ENCODE measurements around the gene CLSTN2.

The CLSTN2 gene

GRCh38 chr3:140007081-140007480 lies 72.1 kb downstream of the CLSTN2 start:
- DNase-seq (ENCODE audit: low read depth): no peak

GRCh38 chr3:140007911-140008869 lies 73.2 kb downstream of the CLSTN2 start:
- DNase-seq (ENCODE audit: low read depth): no peak

GRCh38 chr3:140010391-140010790 lies 75.4 kb downstream of the CLSTN2 start:
- DNase-seq (ENCODE audit: low read depth): no peak

- no peak for DNase-seq (ENCODE audit: low read depth)
Measured at GRCh38 chr3:140011086-140011485, 76.1 kb downstream of the CLSTN2 start.

- no peak for DNase-seq (ENCODE audit: low read depth)
Measured at GRCh38 chr3:140011611-140012277, 76.8 kb downstream of the CLSTN2 start.

GRCh38 chr3:140013220-140013619 lies 78.2 kb downstream of the CLSTN2 start:
- no peak for DNase-seq (ENCODE audit: low read depth)

GRCh38 chr3:140014831-140015495 lies 80.0 kb downstream of the CLSTN2 start:
- DNase-seq (ENCODE audit: low read depth): no peak

- no peak for DNase-seq (ENCODE audit: low read depth)
Measured at GRCh38 chr3:140015741-140016140, 80.8 kb downstream of the CLSTN2 start.

- no peak for DNase-seq (ENCODE audit: low read depth)
Measured at GRCh38 chr3:140018556-140018955, 83.6 kb downstream of the CLSTN2 start.

- no peak for DNase-seq (ENCODE audit: low read depth)
Measured at GRCh38 chr3:140019946-140020345, 85.0 kb downstream of the CLSTN2 start.

GRCh38 chr3:140020541-140020940 lies 85.6 kb downstream of the CLSTN2 start:
- no peak for DNase-seq (ENCODE audit: low read depth)

GRCh38 chr3:140021269-140021668 lies 86.3 kb downstream of the CLSTN2 start:
- DNase-seq (ENCODE audit: low read depth): no peak

GRCh38 chr3:140022066-140022770 lies 87.2 kb downstream of the CLSTN2 start:
- no peak for DNase-seq (ENCODE audit: low read depth)

- no peak for DNase-seq (ENCODE audit: low read depth)
Measured at GRCh38 chr3:140023616-140024530, 88.9 kb downstream of the CLSTN2 start.

GRCh38 chr3:140031170-140031569 lies 96.2 kb downstream of the CLSTN2 start:
- no peak for DNase-seq (ENCODE audit: low read depth)

- no peak for DNase-seq (ENCODE audit: low read depth)
Measured at GRCh38 chr3:140034058-140034457, 99.1 kb downstream of the CLSTN2 start.

- no peak for DNase-seq (ENCODE audit: low read depth)
Measured at GRCh38 chr3:140035871-140036270, 100.9 kb downstream of the CLSTN2 start.

- no peak for DNase-seq (ENCODE audit: low read depth)
Measured at GRCh38 chr3:140050396-140050795, 115.4 kb downstream of the CLSTN2 start.

GRCh38 chr3:140051019-140051957 lies 116.3 kb downstream of the CLSTN2 start:
- no peak for DNase-seq (ENCODE audit: low read depth)
